Osteoblast (primary cell): ENCODE measurements around the gene LIAS. TPM values are rescaled to one million over a fixed set of nuclear protein-coding genes. Genes with fewer than 3 reads are reported as not detected.
A peak's percentile ranks its signal among the peaks of the same experiment; 100 is the strongest.

Experiments used
- DNase-seq: peaks from one replicate; pipeline ENCODE4 v3.0.0; 2011; ENCODE audit warnings: low spot score, mixed read lengths; ENCODE audit not compliant: insufficient read length; ENCODE audit errors: missing footprints
- H2AFZ ChIP-seq: 2 replicates; pipeline ENCODE4 v1.6.0; 2011; ENCODE audit warnings: mild to moderate bottlenecking, low read length
- H3K27ac ChIP-seq: 2 replicates; pipeline ENCODE4 v1.5.1; 2011; ENCODE audit warnings: mild to moderate bottlenecking, low read depth, low read length, moderate library complexity
- H3K27me3 ChIP-seq: 2 replicates; pipeline ENCODE4 v1.6.0; 2012; ENCODE audit warnings: mild to moderate bottlenecking, control low read depth, inconsistent platforms, low read length, moderate library complexity; ENCODE audit not compliant: insufficient read depth
- H3K36me3 ChIP-seq: 2 replicates; pipeline ENCODE4 v1.5.1; 2011; ENCODE audit warnings: mild to moderate bottlenecking, low read length, control low read depth, moderate library complexity; ENCODE audit not compliant: insufficient read depth
- H3K4me1 ChIP-seq: 2 replicates; pipeline ENCODE4 v1.5.1; 2011; ENCODE audit warnings: mild to moderate bottlenecking, low read length, control low read depth, moderate library complexity; ENCODE audit not compliant: insufficient read depth
- H3K4me2 ChIP-seq: 2 replicates; pipeline ENCODE4 v1.6.0; 2011; ENCODE audit warnings: mild to moderate bottlenecking, low read length; ENCODE audit not compliant: insufficient read depth
- H3K4me3 ChIP-seq: fragments of 200-600 bp; sonication (generic); 3 replicates; pipeline ENCODE4 v1.5.1; 2012; ENCODE audit warnings: mild to moderate bottlenecking, low read length, inconsistent platforms; ENCODE audit not compliant: insufficient read depth
- H3K79me2 ChIP-seq: 2 replicates; pipeline ENCODE4 v1.6.0; 2012; ENCODE audit warnings: mild to moderate bottlenecking, low read length, control low read depth, inconsistent platforms; ENCODE audit not compliant: insufficient read depth
- H3K9me3 ChIP-seq: 2 replicates; pipeline ENCODE4 v1.5.1; 2011; ENCODE audit warnings: low read depth, low read length, control low read depth
- H4K20me1 ChIP-seq: 2 replicates; pipeline ENCODE4 v1.6.0; 2012; ENCODE audit warnings: mild to moderate bottlenecking, low read length, control low read depth; ENCODE audit not compliant: insufficient read depth
- total RNA-seq: library from RNA; depleted of rRNA; stranded (reverse); fragments of >200 nt; gene quantifications from 2 replicates; pipeline ENCODE4 v1.2.3, GENCODE V29; 2012
- TF ChIP-seq, protein P1 (sequence below): IDR thresholded peaks from 2 replicates; pipeline ENCODE4 v1.5.1; 2011; ENCODE audit warnings: mild to moderate bottlenecking, low read depth, low read length, moderate library complexity; ENCODE audit errors: extremely low read depth

Gene LIAS
- total RNA-seq, 1 donor, result 8.7 TPM

DNA sequence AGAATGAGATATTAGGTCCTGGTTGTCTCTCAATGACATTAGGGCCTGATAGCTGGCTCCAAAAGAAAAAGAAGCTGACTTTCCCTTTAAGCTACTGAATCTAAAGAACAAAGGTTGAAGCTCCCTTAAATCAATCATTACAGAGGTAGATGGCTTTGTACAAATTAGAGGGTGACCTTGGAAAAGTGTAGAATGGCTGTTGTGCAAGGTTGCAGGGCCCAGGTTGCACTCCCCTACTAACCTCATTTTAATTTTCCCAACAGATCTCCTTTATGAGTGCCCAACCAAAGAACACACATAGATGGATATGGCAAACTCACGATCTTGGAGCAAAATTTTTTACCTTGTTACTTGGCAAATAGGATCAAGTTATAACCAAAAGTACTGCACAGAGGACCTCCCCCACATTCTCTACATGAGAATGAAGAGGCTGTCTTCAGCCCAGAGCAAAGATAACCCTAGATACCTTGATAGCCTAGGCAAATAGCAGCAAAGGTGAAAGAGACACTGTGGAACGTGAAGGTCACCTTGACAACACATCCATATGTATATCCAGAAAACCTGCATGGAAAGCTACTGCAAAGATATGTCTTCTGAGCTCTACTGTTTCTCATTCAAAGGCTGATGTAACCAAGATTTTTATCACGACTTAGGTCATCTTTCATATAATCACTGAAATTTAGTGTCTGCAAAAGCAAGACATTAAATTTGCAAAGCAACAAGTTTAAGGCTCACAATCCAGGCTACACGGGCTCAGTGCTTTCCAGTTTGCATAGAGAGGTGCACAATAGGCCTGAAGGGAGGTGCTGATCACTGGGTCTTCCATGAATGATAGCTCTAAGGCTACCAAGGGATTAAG is 29.2 kb upstream of the LIAS start:
- no peaks in the 10 kb centered on the region for H4K20me1 ChIP-seq
- no peaks in the 10 kb centered on the region for H3K9me3 ChIP-seq
- no peaks in the 10 kb centered on the region for H3K4me1 ChIP-seq
- DNase-seq, result no peak
- no peaks in the 10 kb centered on the region for H3K36me3 ChIP-seq
- no peak overlapping the region for H2AFZ ChIP-seq
- TF ChIP-seq, protein P1, sequence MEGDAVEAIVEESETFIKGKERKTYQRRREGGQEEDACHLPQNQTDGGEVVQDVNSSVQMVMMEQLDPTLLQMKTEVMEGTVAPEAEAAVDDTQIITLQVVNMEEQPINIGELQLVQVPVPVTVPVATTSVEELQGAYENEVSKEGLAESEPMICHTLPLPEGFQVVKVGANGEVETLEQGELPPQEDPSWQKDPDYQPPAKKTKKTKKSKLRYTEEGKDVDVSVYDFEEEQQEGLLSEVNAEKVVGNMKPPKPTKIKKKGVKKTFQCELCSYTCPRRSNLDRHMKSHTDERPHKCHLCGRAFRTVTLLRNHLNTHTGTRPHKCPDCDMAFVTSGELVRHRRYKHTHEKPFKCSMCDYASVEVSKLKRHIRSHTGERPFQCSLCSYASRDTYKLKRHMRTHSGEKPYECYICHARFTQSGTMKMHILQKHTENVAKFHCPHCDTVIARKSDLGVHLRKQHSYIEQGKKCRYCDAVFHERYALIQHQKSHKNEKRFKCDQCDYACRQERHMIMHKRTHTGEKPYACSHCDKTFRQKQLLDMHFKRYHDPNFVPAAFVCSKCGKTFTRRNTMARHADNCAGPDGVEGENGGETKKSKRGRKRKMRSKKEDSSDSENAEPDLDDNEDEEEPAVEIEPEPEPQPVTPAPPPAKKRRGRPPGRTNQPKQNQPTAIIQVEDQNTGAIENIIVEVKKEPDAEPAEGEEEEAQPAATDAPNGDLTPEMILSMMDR, result no peak
- H3K79me2 ChIP-seq, result no peaks in the 10 kb centered on the region
- no peaks in the 10 kb centered on the region for H3K27me3 ChIP-seq
- H3K4me2 ChIP-seq, result no peak overlapping the region
- H3K4me3 ChIP-seq, result no peak overlapping the region
- no peak overlapping the region for H3K27ac ChIP-seq

DNA sequence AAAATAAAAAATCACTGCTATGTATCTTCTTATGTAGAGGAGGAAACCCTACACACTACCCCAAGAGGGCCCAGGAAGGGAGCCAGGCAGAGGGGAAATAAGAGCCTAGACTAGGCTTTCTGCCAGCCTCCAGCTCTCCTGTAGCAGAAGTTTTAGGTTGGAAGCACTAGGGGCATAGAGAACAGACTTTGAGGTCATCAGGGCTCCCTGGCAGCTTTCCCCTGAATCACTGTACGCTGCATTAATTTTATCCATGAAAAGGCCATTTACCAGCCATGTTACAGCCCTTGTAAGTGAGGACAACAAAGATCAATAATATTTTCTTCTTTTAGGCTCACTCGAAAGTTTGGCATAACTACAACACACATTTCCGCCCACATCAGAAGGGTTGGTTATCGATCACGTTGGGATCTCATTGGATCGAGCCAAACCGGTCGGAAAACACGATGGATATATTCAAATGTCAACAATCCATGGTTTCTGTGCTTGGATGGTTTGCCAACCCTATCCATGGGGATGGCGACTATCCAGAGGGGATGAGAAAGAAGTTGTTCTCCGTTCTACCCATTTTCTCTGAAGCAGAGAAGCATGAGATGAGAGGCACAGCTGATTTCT is 24.9 kb upstream of the LIAS start:
- Histone ChIP-seq H3K4me2 (no peak overlapping the region), H3K79me2 (no peaks in the 10 kb centered on the region), H3K4me1 (no peaks in the 10 kb centered on the region), H3K27me3 (peaks cover 19% of the 10 kb centered on the region), H2AFZ (no peak overlapping the region), H3K4me3 (no peak overlapping the region), H3K36me3 (no peaks in the 10 kb centered on the region), H3K9me3 (no peaks in the 10 kb centered on the region), H3K27ac (no peak overlapping the region), H4K20me1 (no peaks in the 10 kb centered on the region)
- DNase-seq, result no peak
- TF ChIP-seq, protein P1, result no peak

- H3K4me2 ChIP-seq, result no peak overlapping the region
- H2AFZ ChIP-seq, result no peak overlapping the region
- DNase-seq, result no peak
- no peaks in the 10 kb centered on the region for H3K9me3 ChIP-seq
- no peaks in the 10 kb centered on the region for H3K4me1 ChIP-seq
- no peak overlapping the region for H3K27ac ChIP-seq
- H4K20me1 ChIP-seq, result no peaks in the 10 kb centered on the region
- H3K4me3 ChIP-seq, result no peak overlapping the region
- peaks cover 21% of the 10 kb centered on the region for H3K27me3 ChIP-seq
- no peaks in the 10 kb centered on the region for H3K79me2 ChIP-seq
- TF ChIP-seq, protein P1, result peak; percentile 15
- H3K36me3 ChIP-seq, result no peaks in the 10 kb centered on the region
These were observed 22.9 kb upstream of the LIAS start for GRCh38 chr4:39435659-39436563.
